NCI-H2227 (cell line): Measurements from ENCODE around the gene HLX.

Experiments
- DNase-seq: peaks from one replicate; lab custom pipeline; 2025; ENCODE audit not compliant: unreplicated experiment; lab: John Stamatoyannopoulos, UW

The HLX gene

GRCh38 chr1:220922951-220923350 is 43.7 kb downstream of the HLX start:
- DNase-seq = no peak

GRCh38 chr1:220924331-220924970 is 45.2 kb downstream of the HLX start:
- no peak for DNase-seq

GRCh38 chr1:220925707-220926106 is 46.5 kb downstream of the HLX start:
- no peak for DNase-seq

GRCh38 chr1:220926146-220926545 is 46.9 kb downstream of the HLX start:
- no peak for DNase-seq

- DNase-seq = no peak
These were observed 48.2 kb downstream of the HLX start for GRCh38 chr1:220927442-220927841.

- DNase-seq = no peak
These were observed 49.1 kb downstream of the HLX start for GRCh38 chr1:220928320-220928719.

- DNase-seq = no peak
These were observed 49.6 kb downstream of the HLX start for GRCh38 chr1:220928725-220929300.

- DNase-seq = no peak
These were observed 50.1 kb downstream of the HLX start for GRCh38 chr1:220929304-220929703.
